ENCODE data around the gene C11orf54. TPM values are rescaled to one million over a fixed set of nuclear protein-coding genes. Genes with fewer than 3 reads are reported as not detected.

Gene C11orf54
- total and polyA plus RNA-seq, 10 of the 15 experiments (the other 5 are each of a cell fraction or from before 2014, with no cell fraction given), result 15.1 to 32.3 (median 26.8) TPM

- no peak for ATAC-seq
- intact Hi-C loops (cut with micrococcal nuclease; ENCODE audit: unreplicated experiment), result loop anchor here (5.0 kb wide), 1 partner anchor 202 kb away; the partner anchor contains the start of gene SMCO4
Measured at GRCh38 chr11:93744669-93745004, 3.2 kb downstream of the C11orf54 start.

More at GRCh38 chr11:93744669-93745004, 3.2 kb downstream of the C11orf54 start:
- POLR2A ChIA-PET, result no interaction called here
- Histone ChIP-seq H3K4me2 (ENCODE audit: control insufficient read depth, insufficient read depth) (no peak overlapping the region), H3K9ac (ENCODE audit: control insufficient read depth, insufficient read depth, low read length) (no peak overlapping the region), H3K9me3 (replicated peaks; ENCODE audit: control insufficient read depth, insufficient read depth, low read length) (no peaks in the 10 kb centered on the region), H3K27ac (ENCODE audit: control insufficient read depth, insufficient read depth) (no peak overlapping the region), H4K20me1 (ENCODE audit: control insufficient read depth, insufficient read depth) (no peaks in the 10 kb centered on the region), H3K36me3 (ENCODE audit: control insufficient read depth in 2 of 2, insufficient read depth in 2 of 2, low read length in 1 of 2) (peaks cover 0 to 6% of the 10 kb centered on the region in 2 experiments; a peak in 2 of 4 replicates), H2AFZ (ENCODE audit: control insufficient read depth, low read depth, low read length) (no peak overlapping the region), H3K79me2 (ENCODE audit: control insufficient read depth, insufficient read depth, low read length) (peaks cover 38% of the 10 kb centered on the region), H3K27me3 (replicated peaks in 1 of 2; ENCODE audit: control insufficient read depth in 2 of 2, insufficient read depth in 2 of 2, low read length in 1 of 2) (no peaks in the 10 kb centered on the region), H3K4me1 (ENCODE audit: control insufficient read depth, insufficient read depth, low read length) (no peaks in the 10 kb centered on the region), H3K4me3 (no peak overlapping the region)
- 87% methylated on average over 7 of the region's 7 CpGs for WGBS (ENCODE audit: insufficient coverage, insufficient replicate concordance, low lambda C conversion rate, missing lambda C conversion rate)
- BruUV-seq (replicated peaks), result no TSS peak
- FAIRE-seq, result no peak
- in situ Hi-C loops (cut with MboI), result no loop called here
- TF ChIP-seq YY1 (IDR thresholded peaks at IDR 0.05; ENCODE audit: low read depth, low read length) (no peak), PKNOX1 (IDR thresholded peaks at IDR 0.05) (no peak), ETV6 (conservative IDR thresholded peaks at IDR 0.05 in 1 of 2, IDR thresholded peaks at IDR 0.05 in 1 of 2; ENCODE audit: borderline replicate concordance in 1 of 2, low read depth in 1 of 2) (no peak), RFX5 (IDR thresholded peaks at IDR 0.05; ENCODE audit: low read depth, low read length) (no peak), NR2F1 (conservative IDR thresholded peaks at IDR 0.05) (no peak), PAX5 (IDR thresholded peaks at IDR 0.05; ENCODE audit: borderline replicate concordance, low read depth, low read length) (no peak), IKZF1 (conservative IDR thresholded peaks at IDR 0.05) (no peak), ZZZ3 (IDR thresholded peaks at IDR 0.05; ENCODE audit: control insufficient read depth, insufficient read length, low read depth) (no peak), RBBP5 (conservative IDR thresholded peaks at IDR 0.05) (no peak), KAT2A (conservative IDR thresholded peaks at IDR 0.05; ENCODE audit: control insufficient read depth, low read depth, low read length) (no peak), CBX3 (IDR thresholded peaks at IDR 0.05; ENCODE audit: borderline replicate concordance, low read depth) (no peak), HDAC2 (IDR thresholded peaks at IDR 0.05) (no peak)
- TF ChIP-seq, protein P1, sequence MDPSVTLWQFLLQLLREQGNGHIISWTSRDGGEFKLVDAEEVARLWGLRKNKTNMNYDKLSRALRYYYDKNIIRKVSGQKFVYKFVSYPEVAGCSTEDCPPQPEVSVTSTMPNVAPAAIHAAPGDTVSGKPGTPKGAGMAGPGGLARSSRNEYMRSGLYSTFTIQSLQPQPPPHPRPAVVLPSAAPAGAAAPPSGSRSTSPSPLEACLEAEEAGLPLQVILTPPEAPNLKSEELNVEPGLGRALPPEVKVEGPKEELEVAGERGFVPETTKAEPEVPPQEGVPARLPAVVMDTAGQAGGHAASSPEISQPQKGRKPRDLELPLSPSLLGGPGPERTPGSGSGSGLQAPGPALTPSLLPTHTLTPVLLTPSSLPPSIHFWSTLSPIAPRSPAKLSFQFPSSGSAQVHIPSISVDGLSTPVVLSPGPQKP (IDR thresholded peaks at IDR 0.05; ENCODE audit: low read depth, low read length), result no peak
- SMC1A ChIA-PET (ENCODE audit: uncharacterized antibody, unreplicated experiment), result no interaction called here
- CTCF ChIA-PET, result interaction anchor here (0.6 kb wide), 1 partner anchor 39 kb away, joined by 3 read pairs; the partner anchor contains the start of gene MED17
- DNase-seq (ENCODE audit: low read depth, low spot score), result no peak
- RAD21 ChIA-PET (ENCODE audit: unreplicated experiment), result no interaction called here
